VCaP (cell line): Measurements from ENCODE around the gene CTNNB1.

Experiments used
- H3K27ac ChIP-seq: fragments of 450-650 bp; 2 replicates; pipeline ENCODE4 v1.5.1; 2017
- TF ChIP-seq, protein P1 (sequence below): fragments of 450-650 bp; conservative IDR thresholded peaks from 2 replicates; pipeline ENCODE4 v1.5.1; 2017; ENCODE audit warnings: mild to moderate bottlenecking, moderate library complexity

CTNNB1 gene

DNA sequence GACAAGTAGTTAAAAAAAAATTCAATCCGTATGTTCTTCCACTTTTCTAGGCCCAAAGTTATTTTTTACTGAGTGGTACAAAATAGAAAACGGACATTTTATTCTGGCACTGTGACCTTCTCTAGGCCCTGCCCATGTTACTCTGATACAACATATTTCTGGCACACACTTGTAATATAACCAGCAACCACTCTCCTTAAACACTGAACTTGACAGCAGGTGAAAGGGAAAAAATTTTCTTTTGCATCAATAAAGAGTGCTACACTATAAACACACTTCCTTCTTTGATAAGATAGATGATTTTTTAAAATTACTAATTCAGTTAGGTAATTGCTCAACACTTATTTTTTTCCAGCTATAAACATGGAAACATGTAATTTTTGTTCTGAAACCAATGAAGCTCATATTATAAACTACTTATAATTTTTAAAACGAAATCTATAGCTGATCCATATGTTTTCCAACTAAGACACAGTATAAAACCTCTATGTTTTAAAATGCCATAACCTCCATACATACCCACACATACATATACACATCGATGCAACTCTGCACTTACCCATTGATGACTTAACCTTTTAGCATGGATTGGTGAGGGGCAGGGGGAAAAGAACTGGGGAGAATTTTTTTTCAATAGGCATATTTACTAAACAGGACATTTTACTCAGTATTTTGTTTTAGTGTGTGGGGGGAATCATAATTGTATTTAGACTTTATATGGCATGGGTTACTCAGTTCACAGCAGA is 5.3 kb upstream of the CTNNB1 start:
- no peak overlapping the region for H3K27ac ChIP-seq
- TF ChIP-seq, protein P1, sequence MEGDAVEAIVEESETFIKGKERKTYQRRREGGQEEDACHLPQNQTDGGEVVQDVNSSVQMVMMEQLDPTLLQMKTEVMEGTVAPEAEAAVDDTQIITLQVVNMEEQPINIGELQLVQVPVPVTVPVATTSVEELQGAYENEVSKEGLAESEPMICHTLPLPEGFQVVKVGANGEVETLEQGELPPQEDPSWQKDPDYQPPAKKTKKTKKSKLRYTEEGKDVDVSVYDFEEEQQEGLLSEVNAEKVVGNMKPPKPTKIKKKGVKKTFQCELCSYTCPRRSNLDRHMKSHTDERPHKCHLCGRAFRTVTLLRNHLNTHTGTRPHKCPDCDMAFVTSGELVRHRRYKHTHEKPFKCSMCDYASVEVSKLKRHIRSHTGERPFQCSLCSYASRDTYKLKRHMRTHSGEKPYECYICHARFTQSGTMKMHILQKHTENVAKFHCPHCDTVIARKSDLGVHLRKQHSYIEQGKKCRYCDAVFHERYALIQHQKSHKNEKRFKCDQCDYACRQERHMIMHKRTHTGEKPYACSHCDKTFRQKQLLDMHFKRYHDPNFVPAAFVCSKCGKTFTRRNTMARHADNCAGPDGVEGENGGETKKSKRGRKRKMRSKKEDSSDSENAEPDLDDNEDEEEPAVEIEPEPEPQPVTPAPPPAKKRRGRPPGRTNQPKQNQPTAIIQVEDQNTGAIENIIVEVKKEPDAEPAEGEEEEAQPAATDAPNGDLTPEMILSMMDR = no peak

DNA sequence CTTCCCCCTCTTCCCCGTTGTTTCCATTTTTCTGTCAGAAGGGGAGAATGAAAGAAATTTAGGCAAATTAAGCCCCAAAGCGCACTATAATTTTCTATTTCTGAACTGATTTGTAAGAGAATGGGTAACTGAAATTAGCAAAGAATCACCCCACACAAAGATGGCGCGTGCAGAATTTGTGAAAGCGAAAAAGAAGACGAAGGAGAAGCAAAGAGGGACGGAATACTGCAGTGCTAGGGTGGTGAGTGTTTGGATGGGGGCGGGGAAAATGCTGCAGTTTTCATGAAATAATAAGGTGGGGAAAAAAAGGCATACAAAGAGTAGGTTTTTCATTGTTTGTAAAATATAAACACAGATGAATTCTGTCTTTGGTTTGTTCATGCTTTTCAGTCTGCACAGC is 4.6 kb upstream of the CTNNB1 start:
- H3K27ac ChIP-seq = no peak overlapping the region
- TF ChIP-seq, protein P1 = no peak

DNA sequence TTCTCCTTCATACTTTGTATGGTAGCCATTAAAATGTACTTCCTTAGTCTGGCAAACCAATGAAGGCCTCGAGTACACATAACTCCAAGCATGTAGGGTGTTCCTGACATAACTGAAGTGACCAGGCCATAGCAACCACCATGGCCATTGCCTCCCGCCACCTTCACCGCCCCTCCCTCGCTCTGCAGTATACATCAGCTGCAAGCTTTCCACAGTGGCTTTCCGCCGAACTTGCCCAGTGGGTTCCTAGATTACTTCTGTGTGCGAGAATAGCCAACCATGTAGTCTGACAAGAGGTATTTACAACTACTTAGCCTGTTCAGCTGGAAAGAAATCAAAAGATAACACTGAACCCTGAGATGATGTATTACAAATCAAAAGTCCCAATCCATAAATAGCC is 3.4 kb upstream of the CTNNB1 start:
- no peak overlapping the region for H3K27ac ChIP-seq
- TF ChIP-seq, protein P1 = no peak

DNA sequence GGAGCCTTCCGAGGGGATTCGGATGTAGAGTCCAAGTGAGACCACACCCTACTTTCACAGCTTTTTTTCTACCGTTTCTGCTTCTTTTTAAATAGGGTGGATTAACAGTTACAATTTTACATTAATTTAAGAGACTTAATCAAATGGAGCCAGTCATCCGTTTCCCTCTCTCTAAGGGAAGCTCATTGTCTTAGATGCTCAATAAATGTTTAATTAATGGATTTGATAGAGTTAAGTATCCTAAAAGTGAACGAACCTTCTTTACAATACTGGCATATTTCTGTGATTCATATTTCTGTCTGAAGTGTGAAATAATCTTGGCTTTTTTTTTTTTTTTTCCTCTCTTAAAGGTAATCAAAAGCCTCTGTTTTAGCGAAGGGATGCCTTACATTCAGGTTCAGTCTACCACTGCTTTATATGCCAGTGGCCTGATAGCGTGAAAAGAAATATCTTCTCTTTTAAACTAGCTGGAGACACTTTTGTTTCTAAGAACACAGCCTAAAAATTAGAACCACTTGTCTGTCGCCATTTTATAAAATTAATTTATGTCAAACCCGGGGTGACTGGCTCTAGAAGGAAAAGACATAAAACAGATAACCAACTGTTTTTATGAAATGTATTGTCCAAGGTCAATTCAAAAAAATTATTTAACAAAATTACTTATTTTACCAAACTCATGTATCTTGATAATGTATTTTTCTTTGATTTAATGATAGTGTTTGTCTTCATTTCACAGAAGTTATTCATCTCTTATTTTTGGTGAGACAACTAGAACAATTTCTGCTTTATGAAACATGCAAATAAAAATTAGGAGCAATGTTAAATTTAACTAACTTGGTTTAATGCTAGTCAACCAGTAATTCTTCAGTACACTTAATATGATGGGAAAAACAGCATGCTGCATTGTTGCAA is 2.5 kb upstream of the CTNNB1 start:
- no peak overlapping the region for H3K27ac ChIP-seq
- TF ChIP-seq, protein P1 = no peak

DNA sequence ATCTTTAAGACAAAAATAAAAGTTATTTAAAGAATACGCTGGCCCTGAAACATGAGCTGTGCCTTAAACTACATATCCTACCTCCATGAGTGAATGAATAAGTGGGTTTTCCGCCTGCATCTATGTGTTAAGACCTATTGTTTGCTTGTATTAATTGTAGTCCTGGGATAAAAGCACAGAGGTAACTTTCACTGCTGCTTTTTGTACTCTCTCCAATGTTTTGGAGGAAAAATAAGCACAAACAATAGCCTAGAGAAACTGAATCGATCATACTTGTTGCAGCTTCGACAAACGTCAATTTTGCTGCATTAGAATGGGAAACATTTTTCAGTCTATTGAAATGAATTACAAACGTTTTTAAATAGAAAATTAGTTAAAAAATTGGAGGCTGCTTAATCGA is 1.3 kb upstream of the CTNNB1 start:
- peak overlapping the region; percentile 93 for H3K27ac ChIP-seq

DNA sequence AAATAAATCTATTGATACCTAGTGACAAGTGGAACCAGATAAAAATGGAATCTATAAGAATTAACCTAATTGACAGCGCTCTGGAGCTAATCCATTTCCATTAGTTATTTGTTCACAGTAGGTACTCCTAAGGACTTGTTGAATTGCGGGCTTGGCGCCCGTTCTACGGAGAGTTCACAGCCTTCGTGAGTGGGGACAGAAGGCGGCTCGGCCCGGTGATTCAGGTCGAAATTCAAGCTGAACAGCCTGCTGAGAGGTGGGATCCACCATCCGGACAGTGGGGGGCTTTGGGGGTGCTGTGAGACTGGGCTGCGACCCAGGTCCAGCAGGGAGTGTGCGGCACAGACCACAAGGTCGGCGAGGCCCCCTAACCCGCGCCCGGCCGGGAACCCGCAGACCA is 779 bp upstream of the CTNNB1 start:
- peak overlapping the region; percentile 93 for H3K27ac ChIP-seq
- TF ChIP-seq, protein P1 = no peak

More for the DNA sequence above, 1.3 kb upstream of the CTNNB1 start:
- TF ChIP-seq, protein P1 = no peak
